HepG2 (cell line): Measurements from ENCODE around the gene TCF7L2.

Experiments
- CTCF ChIP-seq: sonication (generic); formaldehyde crosslinking; IDR thresholded peaks from 2 replicates; pipeline ENCODE4 v1.5.0; 2020; ENCODE audit warnings: mild to moderate bottlenecking, missing genetic modification reagents, moderate library complexity
- GTF2F1 ChIP-seq: fragments of 150-350 bp; IDR thresholded peaks from 2 replicates; pipeline ENCODE4 v1.6.1; 2014; ENCODE audit warnings: low read length
- HMGA1 ChIP-seq: sonication (generic); formaldehyde crosslinking; conservative IDR thresholded peaks from 2 replicates; pipeline ENCODE4 v1.4.0; 2020; ENCODE audit warnings: missing genetic modification reagents
- KAT7 ChIP-seq: IDR thresholded peaks from 2 replicates; pipeline ENCODE4 v1.6.1; 2018; ENCODE audit warnings: borderline replicate concordance, missing compliant biosample characterization
- ONECUT2 ChIP-seq: sonication (generic); formaldehyde crosslinking; IDR thresholded peaks from 2 replicates; pipeline ENCODE4 v1.4.0; 2020; ENCODE audit warnings: missing genetic modification reagents
- PCBP1 ChIP-seq: fragments of 200-400 bp; formaldehyde crosslinking; IDR thresholded peaks from 2 replicates; pipeline ENCODE4 v1.6.1; 2017; ENCODE audit warnings: mild to moderate bottlenecking, low read depth, low read length, borderline replicate concordance
- POLR2AphosphoS5 ChIP-seq: IDR thresholded peaks from 2 replicates; pipeline ENCODE4 v1.6.1; 2012; ENCODE audit warnings: low read depth, low read length
- REST ChIP-seq, 2 experiments: IDR thresholded peaks; 2 replicates each; pipeline ENCODE4 v1.6.1; 2011 to 2012; ENCODE audit warnings: low read length in 2 of 2, borderline replicate concordance in 1 of 2, low read depth in 1 of 2, mild to moderate bottlenecking in 1 of 2, moderate library complexity in 1 of 2
- SPEN ChIP-seq: sonication (generic); formaldehyde crosslinking; IDR thresholded peaks from 2 replicates; pipeline ENCODE4 v1.5.1; 2020; ENCODE audit warnings: low read depth, mild to moderate bottlenecking, missing genetic modification reagents
- TCF7L2 ChIP-seq: IDR thresholded peaks from 2 replicates; pipeline ENCODE4 v1.6.1; 2011; ENCODE audit warnings: mild to moderate bottlenecking, low read depth, low read length, moderate library complexity
- YY1 ChIP-seq: IDR thresholded peaks from 2 replicates; pipeline ENCODE4 v1.6.1; 2011; ENCODE audit warnings: low read length, low read depth, moderate library complexity, mild to moderate bottlenecking; ENCODE audit not compliant: insufficient read depth, insufficient replicate concordance
- ZNF407 ChIP-seq: sonication (generic); formaldehyde crosslinking; IDR thresholded peaks from one replicate; pipeline ENCODE4 v1.5.1; 2020; ENCODE audit warnings: mild to moderate bottlenecking, missing genetic modification reagents; ENCODE audit errors: not compliant biosample characterization
- ZNF83 ChIP-seq: sonication (generic); formaldehyde crosslinking; IDR thresholded peaks from 2 replicates; pipeline ENCODE4 v1.4.0; 2020; ENCODE audit warnings: missing genetic modification reagents, mild to moderate bottlenecking, borderline replicate concordance

- TF ChIP-seq CTCF (CRISPR knock-in tag) (no peak), YY1 (no peak), KAT7 (CRISPR knock-in tag) (no peak), SPEN (CRISPR knock-in tag) (no peak), REST (IDR thresholded peaks at IDR 0.05; ENCODE audit: borderline replicate concordance in 1 of 2, low read depth in 1 of 2, low read length in 2 of 2) (no peak), HMGA1 (no peak), PCBP1 (no peak), ZNF407 (CRISPR knock-in tag) (no peak), ZNF83 (CRISPR knock-in tag) (no peak), TCF7L2 (no peak), GTF2F1 (no peak), POLR2AphosphoS5 (no peak), ONECUT2 (CRISPR knock-in tag) (no peak)
Measured at GRCh38 chr10:113061054-113061430, 111.0 kb downstream of the TCF7L2 start.
